Measurements from ENCODE around the gene MSRB1.

The MSRB1 gene

DNA sequence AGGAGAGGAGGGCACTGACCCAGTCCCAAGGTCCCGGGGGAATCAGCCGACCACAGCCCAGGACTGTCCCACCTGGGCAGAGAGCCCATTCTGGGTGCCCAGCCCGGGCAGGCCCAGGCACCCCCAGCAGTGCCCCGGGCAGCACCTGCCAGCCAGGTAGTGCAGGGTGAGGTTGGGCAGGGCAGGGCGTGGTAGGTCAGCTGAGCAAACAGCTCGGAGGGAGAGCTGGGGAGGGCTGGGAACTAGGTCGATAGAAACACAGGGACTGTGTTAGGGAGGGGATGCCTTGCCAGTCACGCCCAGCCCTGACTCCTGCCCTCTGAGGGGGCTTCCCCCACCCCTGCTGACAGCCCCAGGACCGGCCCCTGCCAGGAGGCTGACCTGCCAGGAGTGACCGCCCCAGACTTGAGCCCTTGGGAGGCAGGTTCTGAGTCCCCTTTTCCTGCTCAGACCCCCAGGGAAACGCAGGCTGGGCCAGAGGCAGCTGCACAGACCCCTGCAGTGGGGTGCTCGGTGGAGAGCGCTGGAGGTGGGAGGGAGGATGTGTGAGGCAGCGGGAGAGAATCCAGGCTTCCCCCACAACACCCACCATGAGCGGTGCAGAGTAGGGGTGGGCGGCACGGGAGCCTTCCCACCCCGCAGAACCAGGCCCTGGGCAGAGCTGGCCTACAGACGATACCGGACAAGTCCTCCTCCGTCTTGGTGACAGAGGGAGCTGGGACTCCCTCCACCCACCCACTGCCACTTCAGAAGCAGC lies 29.5 kb downstream of the MSRB1 start:
- no peak for DNase-seq (ENCODE audit: low read depth)
- H3K4me3 ChIP-seq (replicated peaks; ENCODE audit: low read depth, low read length), result no peak overlapping the region
- TF ChIP-seq, protein P1, sequence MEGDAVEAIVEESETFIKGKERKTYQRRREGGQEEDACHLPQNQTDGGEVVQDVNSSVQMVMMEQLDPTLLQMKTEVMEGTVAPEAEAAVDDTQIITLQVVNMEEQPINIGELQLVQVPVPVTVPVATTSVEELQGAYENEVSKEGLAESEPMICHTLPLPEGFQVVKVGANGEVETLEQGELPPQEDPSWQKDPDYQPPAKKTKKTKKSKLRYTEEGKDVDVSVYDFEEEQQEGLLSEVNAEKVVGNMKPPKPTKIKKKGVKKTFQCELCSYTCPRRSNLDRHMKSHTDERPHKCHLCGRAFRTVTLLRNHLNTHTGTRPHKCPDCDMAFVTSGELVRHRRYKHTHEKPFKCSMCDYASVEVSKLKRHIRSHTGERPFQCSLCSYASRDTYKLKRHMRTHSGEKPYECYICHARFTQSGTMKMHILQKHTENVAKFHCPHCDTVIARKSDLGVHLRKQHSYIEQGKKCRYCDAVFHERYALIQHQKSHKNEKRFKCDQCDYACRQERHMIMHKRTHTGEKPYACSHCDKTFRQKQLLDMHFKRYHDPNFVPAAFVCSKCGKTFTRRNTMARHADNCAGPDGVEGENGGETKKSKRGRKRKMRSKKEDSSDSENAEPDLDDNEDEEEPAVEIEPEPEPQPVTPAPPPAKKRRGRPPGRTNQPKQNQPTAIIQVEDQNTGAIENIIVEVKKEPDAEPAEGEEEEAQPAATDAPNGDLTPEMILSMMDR (IDR thresholded peaks at IDR 0.05; ENCODE audit: low read length, missing control alignments), result no peak

DNA sequence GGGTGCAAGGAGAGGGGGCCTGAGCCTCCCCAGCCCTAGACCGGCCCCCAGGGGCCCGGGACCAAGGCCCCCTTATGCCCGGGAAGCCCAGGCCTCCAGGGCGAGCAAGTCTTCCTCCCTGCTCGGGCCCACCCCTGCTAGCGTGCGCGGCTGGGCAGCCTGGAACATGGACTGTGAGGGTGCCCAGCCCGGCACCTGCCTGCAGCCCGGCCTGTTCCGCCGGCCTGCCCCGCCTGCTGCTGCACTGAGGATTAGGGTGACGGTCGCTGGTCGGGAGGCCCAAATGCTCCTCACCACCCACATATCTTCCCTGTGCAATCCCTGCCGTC lies 30.8 kb downstream of the MSRB1 start:
- no peak for DNase-seq (ENCODE audit: low read depth)
- H3K4me3 ChIP-seq (replicated peaks; ENCODE audit: low read depth, low read length), result no peak overlapping the region
- TF ChIP-seq, protein P1 (IDR thresholded peaks at IDR 0.05; ENCODE audit: low read length, missing control alignments), result no peak

DNA sequence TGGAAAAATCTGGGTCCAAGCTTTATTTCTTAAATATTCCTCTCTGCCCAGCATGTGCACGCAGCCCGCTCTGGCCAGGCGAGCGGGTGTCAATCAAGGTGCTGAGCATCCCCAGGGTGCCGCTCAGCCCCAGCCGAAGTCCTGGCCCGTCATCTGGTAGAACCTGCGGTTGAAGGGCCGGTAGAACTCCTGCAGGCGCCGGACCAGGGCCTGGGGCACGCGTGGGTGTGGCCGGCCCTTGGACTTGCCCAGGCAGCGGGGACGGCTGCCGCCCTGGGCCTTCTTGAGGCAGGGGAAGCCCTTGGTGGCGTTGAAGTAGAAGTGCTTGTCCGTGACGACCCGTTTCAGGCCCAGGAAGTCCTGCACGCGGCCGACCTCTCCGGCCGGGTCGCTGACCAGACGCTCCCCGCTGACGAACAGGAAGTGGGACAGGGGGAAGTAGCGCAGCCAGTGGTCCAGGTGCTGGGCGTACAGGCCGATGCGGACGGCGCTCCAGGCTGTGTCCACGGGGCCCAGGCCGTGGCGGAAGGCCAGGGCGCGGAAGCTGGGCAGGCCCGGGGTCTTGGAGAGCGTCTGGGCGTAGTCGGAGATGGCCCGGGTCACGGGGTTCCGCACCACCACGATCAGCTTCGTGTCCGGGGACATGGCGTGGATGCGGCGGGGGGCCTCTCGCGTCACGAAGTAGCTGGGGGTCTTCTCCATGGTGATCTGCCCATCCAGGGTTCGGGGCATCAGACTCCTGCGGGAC lies 31.4 kb downstream of the MSRB1 start:
- H3K4me3 ChIP-seq (replicated peaks; ENCODE audit: low read depth, low read length), result no peak overlapping the region
- DNase-seq (ENCODE audit: low read depth), result no peak
- TF ChIP-seq, protein P1 (IDR thresholded peaks at IDR 0.05; ENCODE audit: low read length, missing control alignments), result no peak

DNA sequence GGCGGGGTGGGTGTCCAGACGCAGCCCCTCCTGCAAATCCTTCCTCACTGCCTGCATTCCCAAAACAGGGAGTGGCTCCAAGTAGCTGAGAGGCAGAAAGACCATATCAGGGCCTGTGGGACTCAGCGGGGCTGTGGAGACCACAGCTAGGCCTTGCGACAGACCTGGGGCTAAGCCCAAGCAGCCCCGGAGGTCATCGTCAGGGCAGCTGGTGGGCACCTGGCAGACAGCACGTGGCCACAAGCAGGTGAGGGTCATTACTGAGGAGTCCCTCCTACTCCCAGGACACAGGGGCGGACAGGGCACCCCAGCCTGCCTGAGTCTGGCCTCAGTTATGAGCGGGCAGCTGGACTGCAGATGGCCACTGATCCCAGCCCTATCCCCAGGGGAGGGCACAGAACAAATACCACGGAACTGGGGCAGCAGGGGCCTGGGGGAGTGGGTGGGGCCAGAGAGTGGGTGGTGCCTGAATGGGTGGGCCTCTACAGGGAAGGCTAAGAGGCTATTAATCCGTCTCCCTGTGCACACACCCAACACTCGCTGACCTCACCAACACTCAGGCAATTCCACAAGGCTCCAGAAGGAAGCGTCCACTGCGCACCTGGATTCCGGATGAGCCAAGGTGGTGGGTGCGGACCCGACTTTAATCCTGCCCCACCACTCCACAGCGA lies 33.3 kb downstream of the MSRB1 start:
- TF ChIP-seq, protein P1 (IDR thresholded peaks at IDR 0.05; ENCODE audit: low read length, missing control alignments), result no peak
- DNase-seq (ENCODE audit: low read depth), result no peak
- no peak overlapping the region for H3K4me3 ChIP-seq (replicated peaks; ENCODE audit: low read depth, low read length)

DNA sequence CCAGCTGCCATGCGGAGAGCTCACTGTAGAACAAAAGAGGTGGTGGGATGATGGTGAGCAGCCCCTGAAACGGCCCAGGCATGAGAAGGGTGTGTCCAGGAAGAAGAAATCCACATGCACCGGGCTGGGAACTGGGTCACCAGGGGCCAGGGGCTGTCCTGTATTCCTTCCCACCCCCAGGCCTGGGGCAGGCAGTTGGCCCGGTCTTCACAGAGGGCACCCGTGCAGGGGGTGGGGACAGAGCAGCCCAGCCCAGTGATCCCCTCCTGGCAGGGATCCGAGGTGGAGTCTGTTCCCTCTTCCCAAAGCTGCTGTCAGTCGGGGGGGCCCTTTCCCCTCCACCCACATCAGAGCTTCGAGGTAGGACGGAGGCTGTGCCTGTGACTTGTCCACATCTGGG lies 34.0 kb downstream of the MSRB1 start:
- TF ChIP-seq, protein P1 (IDR thresholded peaks at IDR 0.05; ENCODE audit: low read length, missing control alignments), result no peak
- no peak overlapping the region for H3K4me3 ChIP-seq (replicated peaks; ENCODE audit: low read depth, low read length)
- no peak for DNase-seq (ENCODE audit: low read depth)

DNA sequence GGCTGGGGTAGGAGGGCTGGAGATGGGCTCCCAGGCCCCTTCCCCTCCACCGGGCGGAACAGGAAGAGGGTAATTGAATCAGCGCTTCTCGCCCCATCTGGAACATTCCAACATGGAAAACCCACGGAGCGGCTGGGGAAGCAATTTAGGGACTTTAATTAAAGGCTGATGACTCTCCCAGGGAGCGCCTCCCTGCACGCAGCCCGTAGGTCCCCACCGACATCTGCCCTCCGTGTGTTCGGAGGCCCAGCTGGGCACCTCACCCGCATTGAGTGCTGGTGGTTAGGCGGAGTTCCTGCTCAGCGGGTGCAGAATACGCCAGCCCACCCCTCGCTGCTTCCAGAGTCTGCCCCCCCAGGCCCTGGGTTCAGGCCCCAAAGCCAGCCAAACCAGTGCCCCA lies 34.8 kb downstream of the MSRB1 start:
- H3K4me3 ChIP-seq (replicated peaks; ENCODE audit: low read depth, low read length), result no peak overlapping the region
- TF ChIP-seq, protein P1 (IDR thresholded peaks at IDR 0.05; ENCODE audit: low read length, missing control alignments), result no peak

More for the DNA sequence above, 34.8 kb downstream of the MSRB1 start:
- no peak for DNase-seq (ENCODE audit: low read depth)
